Dermis microvascular lymphatic vessel endothelial cell (primary cell): ENCODE data around the gene DLK1. TPM values are rescaled to one million over a fixed set of nuclear protein-coding genes. Genes with fewer than 3 reads are reported as not detected.

Experiments
- DNase-seq, 2 donors: peaks; one replicate each; pipeline versions ENCODE4 v3.0.0 to v3.0.0-alpha.2; 2010; ENCODE audit warnings: low read depth in 2 of 2
- total RNA-seq: library from RNA; depleted of rRNA; stranded (reverse); fragments of >200 nt; gene quantifications from 2 replicates; pipeline ENCODE4 v1.2.1, GENCODE V29; 2014

Gene DLK1
- total RNA-seq, 1 donor from 2014 or later: not detected

DNA sequence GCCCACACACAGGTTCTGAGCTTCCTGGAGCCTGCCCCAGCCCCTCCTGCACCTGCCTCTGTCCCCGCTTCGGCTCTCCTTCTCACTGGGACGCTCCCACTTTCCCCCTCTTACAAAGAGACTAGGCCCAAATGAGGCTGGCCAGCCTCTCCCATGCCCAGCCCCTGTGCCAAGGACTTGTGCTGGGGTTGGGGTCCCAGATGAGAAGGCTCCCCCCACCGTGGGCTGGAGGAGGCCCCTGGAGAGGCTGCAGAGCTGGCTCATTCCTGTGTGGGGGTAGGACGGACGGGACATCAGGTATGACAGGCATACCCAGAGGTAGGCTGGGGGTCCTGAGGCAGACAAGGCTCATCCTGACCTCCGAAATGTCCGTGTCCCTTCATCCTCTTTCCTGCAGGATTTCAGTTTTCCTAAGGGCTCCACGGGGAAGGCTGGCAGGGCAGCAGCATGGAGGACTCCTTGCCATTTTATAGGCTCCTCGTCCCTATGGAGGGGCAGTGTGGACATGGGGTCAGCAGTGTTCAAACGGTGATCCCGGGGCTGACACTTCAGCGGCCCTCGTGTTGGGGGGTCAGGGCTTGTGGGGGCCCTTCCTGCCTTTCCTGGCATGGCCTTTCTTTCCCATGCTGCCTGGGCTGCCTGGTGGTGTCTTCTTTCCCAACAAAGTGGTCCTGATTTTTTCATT is 50.1 kb downstream of the DLK1 start:
- DNase-seq: no peak

- no peak for DNase-seq
Observed at GRCh38 chr14:100777366-100777817, 50.7 kb downstream of the DLK1 start.

- DNase-seq: no peak
Observed at GRCh38 chr14:100777818-100778525, 51.3 kb downstream of the DLK1 start.

- DNase-seq: no peak
Observed at GRCh38 chr14:100778526-100778882, 51.8 kb downstream of the DLK1 start.

- no peak for DNase-seq
Observed at GRCh38 chr14:100778951-100779690, 52.4 kb downstream of the DLK1 start.

GRCh38 chr14:100779691-100780080 is 53.0 kb downstream of the DLK1 start:
- DNase-seq: no peak

GRCh38 chr14:100780246-100780645 is 53.6 kb downstream of the DLK1 start:
- no peak for DNase-seq

DNA sequence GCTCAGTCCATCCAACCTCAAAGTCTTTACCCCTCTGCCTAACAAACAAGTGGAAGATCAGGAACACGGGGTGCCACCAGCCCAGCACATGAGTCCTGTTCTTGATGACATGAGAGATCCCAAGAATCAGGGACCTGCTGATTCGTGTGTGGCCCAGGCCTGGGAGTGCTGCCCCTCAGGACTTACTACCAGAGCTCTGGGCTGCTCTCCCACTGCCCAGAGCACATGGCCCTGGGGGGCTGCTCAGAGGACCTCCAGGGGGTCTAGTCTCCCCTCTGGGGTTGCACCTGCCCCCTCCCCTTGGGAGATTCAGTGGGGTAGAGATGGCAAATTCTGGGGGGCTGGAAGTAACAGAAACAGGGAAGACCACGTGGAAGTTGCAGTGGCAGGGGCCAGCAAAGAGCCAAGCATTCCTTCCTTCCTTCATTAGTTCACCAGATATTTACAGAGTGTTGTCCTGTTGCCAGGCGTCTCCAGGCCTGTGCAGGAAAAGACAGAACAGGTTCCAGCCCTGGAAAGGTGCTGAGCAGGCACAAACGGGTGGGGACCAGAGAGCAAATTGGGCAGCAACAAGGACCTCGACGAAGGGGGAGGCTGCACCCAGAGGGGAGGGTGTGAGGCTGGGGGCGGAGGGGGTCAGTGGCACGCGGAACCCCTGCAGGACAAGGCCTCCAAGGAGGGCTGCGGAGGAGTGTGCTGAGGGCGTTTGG is 54.1 kb downstream of the DLK1 start:
- DNase-seq: no peak

DNA sequence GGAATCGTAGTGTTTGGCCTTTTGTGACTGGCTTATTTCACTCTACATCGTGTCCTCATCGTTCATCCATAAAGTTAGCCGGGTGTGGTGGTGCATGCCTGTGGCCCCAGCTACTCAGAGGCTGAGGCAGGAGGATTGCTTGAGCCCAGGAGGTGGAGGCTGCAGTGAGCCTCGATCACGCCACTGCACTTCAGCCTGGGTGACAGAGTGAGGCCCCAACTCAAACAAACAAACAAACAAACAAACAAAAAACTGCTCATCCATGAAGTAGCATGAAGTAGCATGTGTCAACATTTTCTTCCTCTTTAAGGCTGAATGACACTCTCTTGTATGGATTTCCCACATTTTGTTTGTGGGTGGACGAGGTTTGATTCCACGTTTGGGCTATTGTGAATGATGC is 55.3 kb downstream of the DLK1 start:
- DNase-seq: no peak

DNA sequence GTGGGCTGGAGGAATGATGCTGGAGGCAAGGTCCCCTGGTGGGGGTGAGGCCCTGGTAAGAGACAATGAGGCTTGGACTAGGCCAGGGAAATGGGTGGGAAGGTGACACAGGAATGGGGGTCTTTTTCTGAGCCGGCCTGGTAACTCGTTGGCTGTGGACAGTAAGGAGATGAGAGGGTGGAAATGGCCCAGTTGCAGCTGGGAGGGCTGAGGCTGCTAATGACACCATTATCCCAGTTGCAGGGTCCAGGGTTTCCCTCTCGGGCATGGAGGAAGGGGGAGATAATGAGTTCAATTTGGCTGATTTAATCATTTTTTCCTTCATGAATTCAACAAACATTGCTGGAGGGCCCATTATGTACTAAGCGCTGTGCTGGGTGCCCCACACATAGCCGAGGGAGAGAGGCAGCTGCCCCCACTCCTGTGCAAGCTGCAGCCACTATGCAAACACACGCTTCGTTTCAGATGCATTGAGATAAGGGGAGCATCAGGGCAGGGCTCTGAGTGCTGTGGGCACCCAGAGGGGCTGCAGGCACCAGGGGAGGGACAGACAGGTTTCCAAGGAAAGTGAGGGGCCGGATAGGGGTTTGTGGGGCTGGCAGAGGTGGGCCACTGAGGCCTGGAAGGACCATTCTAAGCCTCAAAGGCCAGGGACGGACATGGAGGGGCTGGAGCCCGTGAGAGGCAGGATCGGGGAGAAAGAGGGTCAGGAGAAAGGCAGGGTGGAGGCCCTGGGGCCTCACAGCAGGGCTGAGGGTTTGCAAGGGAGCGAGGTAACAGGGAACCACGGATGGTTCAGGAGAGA is 56.0 kb downstream of the DLK1 start:
- DNase-seq: no peak

GRCh38 chr14:100783630-100784370 is 57.1 kb downstream of the DLK1 start:
- DNase-seq: no peak

DNA sequence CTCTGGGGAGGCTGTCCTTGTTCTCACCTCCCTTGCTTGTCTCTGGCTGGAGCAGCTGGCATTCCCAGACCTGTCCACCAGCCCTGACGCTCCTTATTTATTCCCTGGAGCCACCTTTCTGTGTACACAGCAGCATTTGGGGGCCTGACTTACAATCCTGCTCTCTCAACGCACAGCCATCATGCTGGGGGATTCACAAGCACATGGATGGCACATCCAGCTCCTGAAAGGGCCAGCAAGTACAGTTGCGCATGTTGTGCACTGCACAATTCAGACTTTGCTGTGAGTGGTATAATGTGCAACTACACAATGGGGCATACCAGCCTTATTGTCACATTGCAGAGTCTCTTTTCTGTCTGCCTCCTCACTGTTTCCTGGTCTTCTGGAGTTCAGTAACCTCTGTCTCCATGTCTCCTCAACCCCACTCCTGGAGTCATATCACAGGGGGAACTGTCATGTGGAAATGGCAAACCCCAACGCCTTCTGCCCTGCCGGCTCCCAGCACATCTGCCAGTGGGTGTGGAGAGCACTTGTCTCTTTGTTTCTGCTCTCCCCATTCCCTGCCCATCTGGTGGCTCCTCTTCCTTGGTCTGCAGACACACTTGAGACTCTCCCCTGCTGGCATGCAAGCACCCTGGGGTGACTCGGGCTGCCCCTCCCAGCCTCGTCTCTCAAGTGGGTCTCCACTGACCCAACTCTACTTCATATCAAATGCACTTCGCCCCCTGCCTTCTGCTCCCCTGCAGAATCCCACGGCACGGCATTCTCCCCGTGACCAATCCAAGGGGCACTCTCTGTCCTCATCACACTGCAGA is 58.0 kb downstream of the DLK1 start:
- no peak for DNase-seq

- no peak for DNase-seq
Observed at GRCh38 chr14:100785338-100785615, 58.6 kb downstream of the DLK1 start.

DNA sequence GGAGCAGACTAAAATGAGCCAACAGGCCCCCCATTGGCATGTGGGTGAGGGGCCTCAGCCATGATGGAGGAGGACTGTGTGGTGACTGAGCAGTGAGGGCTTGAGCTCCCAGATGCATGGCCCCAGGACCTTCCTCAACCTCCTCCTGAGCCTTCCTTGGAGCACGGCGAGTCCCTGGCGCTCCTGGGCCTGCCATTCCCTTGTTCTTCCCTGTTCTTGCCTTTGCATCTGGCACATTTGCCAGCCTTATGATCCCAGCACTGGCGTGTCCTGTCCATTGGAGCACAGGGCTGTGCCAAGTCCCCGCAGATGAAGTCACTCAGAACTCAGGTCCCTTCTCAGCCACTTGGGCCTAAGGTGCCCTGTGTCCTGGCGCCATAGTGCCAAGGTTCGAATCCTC is 58.9 kb downstream of the DLK1 start:
- DNase-seq: no peak

GRCh38 chr14:100786131-100786530 is 59.4 kb downstream of the DLK1 start:
- DNase-seq: no peak

DNA sequence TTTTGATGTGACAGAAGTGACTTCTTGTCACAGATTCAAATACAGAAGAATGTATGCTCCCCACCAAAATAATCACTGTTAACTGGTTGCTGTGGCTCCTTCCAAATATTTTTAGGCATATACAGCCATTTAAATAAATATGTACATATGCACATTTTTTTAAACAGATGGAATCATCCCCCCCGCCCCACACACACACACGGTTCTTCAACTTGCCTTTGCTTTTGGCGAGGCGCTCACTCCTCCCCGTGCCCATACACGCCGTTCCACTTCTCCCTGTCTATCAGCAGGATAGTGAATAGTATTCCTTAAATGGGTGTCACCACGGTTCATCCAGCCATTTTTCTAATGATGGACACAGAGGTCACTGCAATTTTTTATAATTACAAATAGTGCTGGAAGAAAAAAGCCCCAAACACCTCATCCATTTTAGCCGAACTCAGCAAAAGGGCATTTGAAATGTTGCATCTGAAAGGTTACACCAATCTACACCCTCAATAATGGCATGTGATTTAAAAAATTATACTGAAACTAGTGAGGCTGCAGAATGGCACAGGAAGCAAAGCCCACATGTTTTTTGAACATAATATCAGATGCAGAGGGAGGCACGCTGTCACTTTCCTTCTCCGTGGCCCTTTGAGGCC is 60.0 kb downstream of the DLK1 start:
- no peak for DNase-seq

DNA sequence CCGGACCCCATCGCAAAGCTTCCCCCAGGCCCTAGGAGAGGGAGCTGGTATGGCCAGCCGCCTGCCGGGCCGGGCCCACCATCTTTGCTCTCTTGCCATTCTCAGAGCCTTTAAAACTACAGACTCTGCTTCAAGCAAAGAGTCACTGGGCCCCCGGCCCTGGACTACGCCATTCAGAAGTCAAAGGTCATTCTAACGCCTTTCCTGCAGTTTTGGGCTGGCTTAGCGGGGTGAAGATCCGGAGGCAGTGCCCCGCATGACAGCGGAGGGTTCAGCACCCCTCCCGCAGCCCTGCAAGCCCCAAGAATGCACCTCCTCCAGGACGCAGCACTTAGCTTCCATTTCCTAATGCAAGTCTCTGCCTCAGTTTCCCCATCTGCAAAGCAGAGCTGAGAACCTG is 61.0 kb downstream of the DLK1 start:
- DNase-seq: no peak
